IMR-90 (cell line): ENCODE data around the gene NUFIP2. TPM values are rescaled to one million over a fixed set of nuclear protein-coding genes. Genes with fewer than 3 reads are reported as not detected.

Experiments
- ATAC-seq: fragments of 200-7000 bp; cut with Tn5 transposase; 2 replicates; pipeline ENCODE4 v1.9.1; 2020; ENCODE audit warnings: low read depth, mild to moderate bottlenecking, moderate library complexity
- BruUV-seq: library from RNA; stranded (reverse); fragments of 400-500 nt; replicated peaks from 2 replicates; lab custom pipeline; 2021; lab: Mats Ljungman, UMichigan
- CTCF ChIA-PET: fragments of 300-600 bp; formaldehyde crosslinking; extraction: SDS; loops from one replicate; lab custom pipeline; 2021; ENCODE audit warnings: antibody characterized with exemption; lab: Yijun Ruan, JAX
- POLR2A ChIA-PET: fragments of 300-600 bp; sonication (Branson Sonifier 250); formaldehyde crosslinking; loops from one replicate; lab custom pipeline; 2022; ENCODE audit warnings: antibody characterized with exemption; ENCODE audit not compliant: unreplicated experiment; lab: Charles Lee
- DNase-seq: peaks from one replicate; pipeline ENCODE4 v3.0.0; 2013
- H2AFZ ChIP-seq: replicated peaks from 2 replicates; pipeline ENCODE3; 2013; ENCODE audit warnings: low read length, mild to moderate bottlenecking; ENCODE audit not compliant: poor library complexity
- H2AK5ac ChIP-seq: 2 replicates; pipeline ENCODE4 v1.6.1; 2013; ENCODE audit warnings: low read depth, low read length, inconsistent platforms
- H2AK9ac ChIP-seq: replicated peaks from 2 replicates; pipeline ENCODE3; 2013; ENCODE audit warnings: mild to moderate bottlenecking, low read depth, low read length, moderate library complexity; ENCODE audit not compliant: poor library complexity
- H2BK120ac ChIP-seq: 2 replicates; pipeline ENCODE4 v1.6.1; 2013; ENCODE audit warnings: low read depth, low read length, inconsistent platforms
- H2BK15ac ChIP-seq: 3 replicates; pipeline ENCODE4 v1.6.1; 2013; ENCODE audit warnings: low read depth, low read length, inconsistent platforms
- H2BK20ac ChIP-seq: 2 replicates; pipeline ENCODE4 v1.6.1; 2013; ENCODE audit warnings: low read depth, mild to moderate bottlenecking, inconsistent platforms, low read length, moderate library complexity
- H2BK5ac ChIP-seq: 2 replicates; pipeline ENCODE4 v1.6.1; 2013; ENCODE audit warnings: mild to moderate bottlenecking, low read depth, low read length, inconsistent platforms; ENCODE audit not compliant: poor library complexity, severe bottlenecking
- H3K14ac ChIP-seq: replicated peaks from 2 replicates; pipeline ENCODE4 v1.6.1; 2013; ENCODE audit warnings: low read depth, low read length, inconsistent platforms
- H3K18ac ChIP-seq: 2 replicates; pipeline ENCODE4 v1.6.1; 2013; ENCODE audit warnings: low read depth, low read length, control low read depth
- H3K23ac ChIP-seq: 2 replicates; pipeline ENCODE4 v1.6.1; 2013; ENCODE audit warnings: low read depth, low read length, inconsistent platforms
- H3K27ac ChIP-seq: 2 replicates; pipeline ENCODE4 v1.5.1; 2013; ENCODE audit warnings: mild to moderate bottlenecking, control low read depth, low read length; ENCODE audit not compliant: insufficient read depth
- H3K27me3 ChIP-seq: 2 replicates; pipeline ENCODE4 v1.6.1; 2013; ENCODE audit warnings: low read length; ENCODE audit not compliant: control insufficient read depth, insufficient read depth
- H3K36me3 ChIP-seq: 2 replicates; pipeline ENCODE4 v1.6.1; 2013; ENCODE audit warnings: low read length, mixed read lengths; ENCODE audit not compliant: control insufficient read depth, insufficient read depth
- H3K4ac ChIP-seq: 2 replicates; pipeline ENCODE4 v1.6.1; 2013; ENCODE audit warnings: low read depth, low read length, inconsistent platforms
- H3K4me1 ChIP-seq: 2 replicates; pipeline ENCODE4 v1.6.1; 2013; ENCODE audit warnings: low read length, mixed read lengths; ENCODE audit not compliant: control insufficient read depth, insufficient read depth
- H3K4me2 ChIP-seq: 2 replicates; pipeline ENCODE4 v1.6.1; 2013; ENCODE audit warnings: low read depth, mild to moderate bottlenecking, control low read depth, low read length, moderate library complexity
- H3K4me3 ChIP-seq: 2 replicates; pipeline ENCODE4 v1.5.1; 2013; ENCODE audit warnings: low read depth, mild to moderate bottlenecking, control low read depth, low read length, moderate library complexity; ENCODE audit not compliant: insufficient read depth
- H3K56ac ChIP-seq: 2 replicates; pipeline ENCODE4 v1.6.1; 2013; ENCODE audit warnings: low read length, inconsistent platforms; ENCODE audit not compliant: insufficient read depth; ENCODE audit errors: extremely low read depth
- H3K79me1 ChIP-seq, 2 experiments: 2 replicates each; pipeline ENCODE4 v1.6.1; 2013; ENCODE audit warnings: low read length in 2 of 2, inconsistent platforms in 1 of 2, low read depth in 1 of 2
- H3K9ac ChIP-seq: 2 replicates; pipeline ENCODE4 v1.6.1; 2013; ENCODE audit warnings: low read depth, low read length, control low read depth
- H3K9me1 ChIP-seq: 2 replicates; pipeline ENCODE4 v1.6.1; 2013; ENCODE audit warnings: low read length, inconsistent platforms; ENCODE audit not compliant: insufficient read depth
- H3K9me3 ChIP-seq: 2 replicates; pipeline ENCODE4 v1.6.1; 2013; ENCODE audit warnings: low read length; ENCODE audit not compliant: control insufficient read depth, insufficient read depth
- H4K20me1 ChIP-seq: 2 replicates; pipeline ENCODE4 v1.6.1; 2013; ENCODE audit warnings: low read length, inconsistent platforms; ENCODE audit not compliant: insufficient read depth
- H4K5ac ChIP-seq: 2 replicates; pipeline ENCODE4 v1.6.1; 2013; ENCODE audit warnings: mild to moderate bottlenecking, low read depth, low read length, control low read depth
- H4K8ac ChIP-seq, 2 experiments: 2 replicates each; pipeline ENCODE4 v1.6.1; 2013; ENCODE audit warnings: low read depth in 2 of 2, low read length in 2 of 2, control low read depth in 1 of 2, inconsistent platforms in 1 of 2
- H4K91ac ChIP-seq: 2 replicates; pipeline ENCODE4 v1.6.1; 2013; ENCODE audit warnings: low read depth, low read length, inconsistent platforms; ENCODE audit not compliant: insufficient read depth
- MAFK ChIP-seq: IDR thresholded peaks from 2 replicates; pipeline ENCODE4 v1.6.1; 2012; ENCODE audit warnings: low read depth, low read length, improper control_type of control experiment
- MAZ ChIP-seq: IDR thresholded peaks from 2 replicates; pipeline ENCODE4 v1.6.1; 2012; ENCODE audit warnings: low read depth, mild to moderate bottlenecking, low read length, improper control_type of control experiment, moderate library complexity, borderline replicate concordance
- RAD21 ChIP-seq: IDR thresholded peaks from 2 replicates; pipeline ENCODE4 v1.6.1; 2012; ENCODE audit warnings: low read length, improper control_type of control experiment
- RFX5 ChIP-seq: IDR thresholded peaks from 2 replicates; pipeline ENCODE4 v1.8.0; 2012; ENCODE audit warnings: low read depth, mild to moderate bottlenecking, low read length, moderate library complexity
- SMC3 ChIP-seq: fragments of 150-350 bp; IDR thresholded peaks from 2 replicates; pipeline ENCODE4 v1.6.1; 2016; ENCODE audit warnings: low read depth, mild to moderate bottlenecking, antibody characterized with exemption, low read length, moderate library complexity
- WGBS, 2 experiments: methylation state at CpG; one replicate each; pipeline versions ENCODE4 v1.1.5 to v1.1.7; 2013; ENCODE audit warnings: missing lambda C conversion rate in 2 of 2; ENCODE audit not compliant: insufficient read length in 1 of 2; ENCODE audit errors: extremely low coverage in 2 of 2; 5-methylcytosine and 5-hydroxymethylcytosine counted together
- dilution Hi-C: fragments of 300-500 bp; cut with HindIII; formaldehyde crosslinking; loops from one replicate; pipeline ENCODE4 v1.14.3; 2018; ENCODE audit warnings: low sequenced_read_pairs; ENCODE audit not compliant: unreplicated experiment
- in situ Hi-C: fragments of 300-500 bp; cut with MboI; formaldehyde crosslinking; loops from 3 replicates; pipeline ENCODE4 v1.14.3; 2019; ENCODE audit warnings: low sequenced_read_pairs, inconsistent platforms, mixed read lengths
- intact Hi-C: fragments of 100-400 bp; cut with micrococcal nuclease; formaldehyde crosslinking; loops from 2 replicates; pipeline ENCODE4 v1.10.0; 2022
- polyA plus RNA-seq, 3 experiments: library from polyadenylated mRNA; depleted of rRNA; stranded (reverse); fragments of >200 nt; gene quantifications; 2 replicates each; pipeline ENCODE4 v1.2.3, GENCODE V29; 2012; ENCODE audit warnings: low replicate concordance in 1 of 3
- total RNA-seq: library from RNA; depleted of rRNA; stranded (reverse); fragments of >200 nt; gene quantifications from 2 replicates; pipeline ENCODE4 v1.2.3, GENCODE V29; 2012

NUFIP2 gene
- total and polyA plus RNA-seq, 2 of the 4 experiments (the other 2 are of a cell fraction): 8.9 to 25.6 TPM

- no TSS peak for BruUV-seq
- peaks cover 22% of the 10 kb centered on the region for H3K9me1 ChIP-seq
- dilution Hi-C loops: no loop called here
- peaks cover 20% of the 10 kb centered on the region for H3K4me1 ChIP-seq
- H2BK120ac ChIP-seq: peak overlapping the region; percentile 37; the same call in 1 of the 2 replicates
- CTCF ChIA-PET: no interaction called here
- no peaks in the 10 kb centered on the region for H3K9me3 ChIP-seq
- TF ChIP-seq MAFK (no peak), MAZ (no peak), RAD21 (no peak), SMC3 (no peak), RFX5 (no peak)
- POLR2A ChIA-PET: no interaction called here
- no peak overlapping the region for H4K5ac ChIP-seq
- no peak overlapping the region for H2AK9ac ChIP-seq
- H4K91ac ChIP-seq: no peak overlapping the region
- no peak overlapping the region for H2BK5ac ChIP-seq
- peaks cover 0 to 35% of the 10 kb centered on the region in 2 experiments; a peak in 2 of 4 replicates for H3K79me1 ChIP-seq
- no peak overlapping the region for H3K23ac ChIP-seq
- no peak overlapping the region for H3K27ac ChIP-seq
- H3K4ac ChIP-seq: peak overlapping the region; percentile 40
- no peak overlapping the region for H3K9ac ChIP-seq
- no peak overlapping the region for H3K4me2 ChIP-seq
- H3K4me3 ChIP-seq: no peak overlapping the region
- no peaks in the 10 kb centered on the region for H4K20me1 ChIP-seq
- H4K8ac ChIP-seq: no peak overlapping the region
- in situ Hi-C loops: no loop called here
- no peak overlapping the region for H2AFZ ChIP-seq
- no CpG with 5 or more reads among the region's 2 CpGs for WGBS, 2 experiments
- no peak for DNase-seq
- H3K36me3 ChIP-seq: no peaks in the 10 kb centered on the region
- intact Hi-C loops: no loop called here
- no peak overlapping the region for H3K56ac ChIP-seq
- H3K18ac ChIP-seq: no peak overlapping the region
- ATAC-seq: no peak
- H2BK15ac ChIP-seq: peak overlapping the region; percentile 64; the same call in 1 of the 3 replicates
- peak overlapping the region; percentile 43; the same call in 1 of the 2 replicates for H2AK5ac ChIP-seq
- no peak overlapping the region for H3K14ac ChIP-seq
- 0 out of 2 replicates have a peak overlapping the region, but pooled peaks have one; percentile 41 for H2BK20ac ChIP-seq
- H3K27me3 ChIP-seq: no peaks in the 10 kb centered on the region
Observed at GRCh38 chr17:29247219-29247618, 46.7 kb downstream of the NUFIP2 start.
